HG02885 (cell line): ENCODE data around the gene MAFB.
"Not testable (repeated sequence)": the region's sequence is repeated elsewhere in the genome, so short reads cannot be mapped to it uniquely, and the experiment has no call there.

ENCODE experiments used
- ATAC-seq: cut with Tn5 transposase; IDR thresholded peaks from one replicate; pipeline ENCODE4 v1.9.1; 2021; ENCODE audit warnings: mild to moderate bottlenecking; ENCODE audit not compliant: unreplicated experiment, poor library complexity

Gene MAFB

DNA sequence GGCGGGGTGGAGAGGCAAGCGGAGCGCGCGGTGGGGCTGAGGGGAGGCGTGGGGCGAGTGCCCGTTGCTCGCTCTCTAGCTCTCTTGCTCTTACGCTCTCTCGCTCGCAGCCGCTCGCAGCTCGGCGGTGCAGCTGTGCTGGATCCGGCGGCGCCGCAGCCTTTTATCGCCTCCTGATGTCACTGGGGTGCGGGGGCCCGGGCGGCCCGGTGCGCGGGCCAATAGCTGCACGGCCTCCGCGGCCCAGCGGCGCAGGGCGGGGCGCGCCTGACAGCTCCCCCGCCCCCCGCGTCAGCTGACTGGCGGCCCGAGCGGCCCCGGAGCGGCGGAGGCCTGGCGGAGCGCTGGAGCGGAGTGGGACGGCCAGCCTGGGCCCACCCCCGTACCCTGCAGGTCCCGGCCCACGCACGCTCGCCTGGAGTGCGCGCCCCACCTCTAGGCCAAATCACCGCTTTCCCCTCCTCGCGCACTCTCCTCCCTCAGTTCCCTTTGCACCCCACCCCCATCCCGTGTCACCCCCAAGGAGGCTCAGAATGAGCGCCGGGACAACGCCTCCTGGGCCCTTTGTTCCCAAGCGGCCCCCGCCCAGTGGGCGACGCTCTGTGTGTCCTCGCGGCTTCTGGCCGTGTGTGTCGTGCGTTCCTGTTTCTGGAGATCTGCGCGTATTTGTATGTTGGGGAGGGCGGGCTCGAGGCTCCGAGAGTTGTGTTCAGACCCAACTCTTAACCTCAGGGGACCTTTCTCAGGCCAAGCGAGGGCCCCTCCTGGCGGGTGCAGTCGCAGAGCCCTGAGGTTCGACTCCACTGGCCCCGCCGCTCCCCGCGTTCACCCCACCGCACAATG, at the start of gene MAFB:
Gene MAFB (minus strand): TSS at position 137 of the 843 bp plus-strand sequence. CDS start 386 bp downstream, outside the sequence.
- ATAC-seq: peak; percentile 59

DNA sequence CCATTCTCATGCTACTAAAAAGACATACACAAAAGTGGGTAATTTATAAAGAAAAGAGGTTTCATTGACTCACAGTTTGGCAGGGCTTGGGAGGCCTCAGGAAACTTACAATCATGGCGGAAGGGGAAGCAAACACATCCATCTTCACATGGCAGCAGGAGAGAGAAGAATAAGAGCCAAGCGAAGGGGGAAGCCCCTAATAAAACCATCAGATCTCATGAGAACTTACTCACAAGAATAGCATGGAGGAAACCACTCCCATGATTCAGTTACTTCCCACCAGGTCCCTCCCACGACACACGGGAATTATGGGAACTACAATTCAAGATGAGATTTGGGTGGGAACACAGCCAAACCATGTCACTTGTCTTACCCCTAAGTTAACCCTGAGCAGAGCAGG, 47.4 kb upstream of the MAFB start:
- not testable (repeated sequence) for ATAC-seq

DNA sequence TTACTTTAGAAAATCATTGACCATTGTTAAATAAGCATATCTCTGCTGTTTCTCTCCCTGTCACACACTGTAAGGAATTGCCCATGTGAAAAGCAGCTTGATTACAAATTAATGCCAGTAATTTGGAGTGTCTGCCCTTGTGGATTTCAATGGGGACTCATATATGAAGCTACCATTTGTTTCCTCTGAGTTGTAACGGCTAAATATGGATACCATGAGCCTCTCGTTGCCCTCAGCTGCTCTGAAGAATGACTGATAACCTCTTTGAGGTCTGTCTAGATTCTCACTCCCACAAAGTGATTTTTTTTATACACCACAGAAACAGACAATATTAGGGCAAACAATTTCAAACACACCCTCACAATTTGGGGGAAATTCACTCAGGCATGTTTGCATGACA, 40.0 kb upstream of the MAFB start:
- ATAC-seq: no peak

DNA sequence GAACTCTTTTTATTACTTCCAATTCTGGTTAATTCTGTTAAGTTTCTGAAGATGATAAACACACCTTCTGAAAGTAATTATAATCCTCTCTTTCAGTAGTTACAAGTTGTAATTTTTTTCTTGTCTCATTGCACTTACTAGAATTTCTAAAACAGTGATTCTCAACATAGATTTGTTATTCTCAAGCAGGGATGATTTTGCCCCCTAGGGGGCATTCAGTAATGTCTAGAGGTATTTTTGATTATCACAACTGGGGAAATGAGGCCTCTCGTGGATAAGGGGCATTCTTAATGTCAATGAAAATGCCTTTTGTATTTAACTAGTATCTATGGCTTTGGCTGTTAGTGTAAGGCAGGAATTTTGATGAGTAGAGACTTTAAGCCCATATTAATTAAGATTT, 39.4 kb upstream of the MAFB start:
- no peak for ATAC-seq

DNA sequence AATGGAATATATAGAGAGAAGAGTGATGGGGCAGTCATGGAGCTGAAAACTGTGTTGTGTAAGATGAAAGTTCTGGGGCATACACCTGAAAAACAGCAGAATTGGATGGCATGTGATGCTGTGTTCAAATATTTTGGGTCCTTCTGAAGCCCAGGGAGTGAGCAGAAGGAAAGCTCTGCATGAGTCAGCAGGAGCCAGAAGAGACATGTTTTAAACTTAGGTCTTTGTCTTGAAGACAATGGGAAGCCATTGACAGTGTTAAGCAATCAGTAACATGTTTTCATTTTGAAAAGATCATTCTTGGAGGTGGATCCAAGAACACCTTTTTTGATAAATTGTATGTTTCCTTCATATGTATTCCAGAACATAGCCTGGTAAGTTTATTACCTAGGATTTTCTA, 38.9 kb upstream of the MAFB start:
- ATAC-seq: no peak

DNA sequence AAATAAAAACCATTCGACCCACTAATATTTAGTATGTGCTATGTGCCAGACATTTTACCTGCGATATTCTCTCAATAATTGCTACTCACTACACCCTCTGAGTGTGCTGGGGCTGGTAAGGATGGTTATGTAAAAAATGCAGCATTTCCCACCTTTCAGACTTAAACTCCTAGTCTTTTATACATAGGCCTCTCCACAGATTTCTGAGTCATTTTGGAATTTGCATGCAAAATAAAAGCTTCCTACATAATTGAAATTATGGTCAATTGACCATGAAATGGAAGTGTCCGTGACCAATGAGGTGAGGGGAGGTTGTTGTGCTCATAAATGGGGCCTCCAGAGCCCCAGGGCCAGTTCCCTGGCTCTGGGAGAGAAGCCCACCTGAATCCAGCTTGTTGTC, 37.7 kb upstream of the MAFB start:
- no peak for ATAC-seq

DNA sequence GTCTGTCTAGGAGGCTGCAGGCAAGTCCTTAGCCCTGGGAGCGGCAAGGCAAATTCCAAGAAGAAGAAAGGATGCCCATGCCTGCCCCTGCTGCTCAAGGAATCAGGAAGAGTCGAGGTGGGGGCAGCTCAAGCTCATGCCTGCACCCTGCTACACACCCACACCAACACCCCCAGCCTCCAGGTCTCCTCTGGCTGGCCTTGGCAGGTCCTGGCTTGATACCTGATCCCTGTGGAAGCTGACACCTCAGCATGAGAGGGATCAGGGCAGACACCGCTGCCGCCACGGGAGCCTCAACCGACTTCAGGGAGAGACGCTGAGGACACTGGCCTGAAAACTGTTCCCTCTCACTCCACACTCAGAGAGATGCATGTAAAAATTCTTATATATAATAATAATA, 35.5 kb upstream of the MAFB start:
- ATAC-seq: no peak

DNA sequence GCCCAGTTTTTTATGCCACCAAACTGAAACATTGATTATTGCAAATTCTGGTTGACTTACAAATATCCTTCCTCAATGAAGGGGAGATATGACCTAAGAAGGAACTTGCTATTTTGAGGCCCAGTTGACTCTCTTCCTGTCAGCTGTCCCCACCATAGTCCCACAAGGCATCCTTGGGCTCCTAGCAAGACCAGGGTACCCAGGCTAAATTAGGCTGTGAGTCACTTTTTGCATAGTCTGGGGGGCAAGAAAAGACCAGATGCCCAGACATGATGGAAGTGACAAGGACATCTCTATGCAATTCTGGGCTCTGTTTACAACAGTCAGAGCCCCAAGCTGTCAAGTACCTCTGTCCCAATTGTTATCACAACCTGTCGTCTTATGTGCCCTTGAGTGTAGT, 31.8 kb upstream of the MAFB start:
- ATAC-seq: no peak

DNA sequence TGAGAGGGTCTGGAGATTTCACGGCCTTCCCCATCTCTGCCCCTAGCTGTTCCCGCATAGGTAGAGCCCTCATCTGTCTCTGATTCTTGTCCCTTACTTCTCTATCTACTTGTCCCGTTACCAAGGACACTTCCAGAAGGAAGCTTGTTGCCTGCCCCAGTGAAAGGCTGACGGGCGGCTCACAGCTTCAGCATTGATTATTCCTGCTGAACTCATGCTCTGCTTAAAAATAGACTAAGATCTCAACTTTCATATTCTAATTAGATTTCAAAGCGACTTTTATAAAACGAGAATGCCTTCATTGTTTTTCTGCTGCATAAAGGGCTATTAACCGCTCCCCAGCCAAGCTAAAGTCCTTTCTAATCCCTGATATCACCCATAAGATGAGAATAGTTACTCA, 31.1 kb upstream of the MAFB start:
- ATAC-seq: no peak

DNA sequence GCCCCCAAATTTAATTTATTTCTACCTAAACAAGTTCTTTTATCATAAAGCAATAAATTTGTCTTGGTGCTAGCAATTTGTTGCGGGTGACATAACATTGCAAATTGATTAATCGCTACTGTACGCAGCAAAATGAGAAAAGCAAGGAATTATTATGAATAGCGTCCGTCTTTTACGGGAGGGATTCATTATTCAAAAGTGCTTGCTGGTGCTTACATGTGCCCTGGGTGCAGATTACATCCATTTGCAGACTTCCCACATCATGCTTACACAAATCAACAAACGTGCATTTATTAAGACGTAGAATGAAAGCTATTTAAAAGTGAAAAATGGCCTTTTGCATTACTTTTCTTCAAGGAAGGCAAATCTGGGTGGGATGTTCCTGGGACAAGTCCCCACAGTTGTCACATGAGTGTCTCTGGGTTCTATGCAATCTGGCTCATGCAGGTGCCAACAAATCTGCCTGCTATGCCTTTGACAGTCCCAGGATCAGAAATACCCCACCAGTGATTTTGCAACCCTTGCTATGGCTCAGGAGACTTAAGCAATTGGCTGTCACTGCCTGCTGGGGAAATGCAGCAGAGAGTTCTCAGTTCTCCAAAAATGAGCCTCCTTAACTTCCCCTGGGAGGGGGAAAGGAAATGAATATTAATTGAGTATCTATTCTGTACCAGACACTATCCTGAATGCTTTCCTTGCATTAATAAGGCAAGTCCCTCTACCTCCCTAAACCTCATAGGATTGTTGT, 30.1 kb upstream of the MAFB start:
- ATAC-seq: no peak

DNA sequence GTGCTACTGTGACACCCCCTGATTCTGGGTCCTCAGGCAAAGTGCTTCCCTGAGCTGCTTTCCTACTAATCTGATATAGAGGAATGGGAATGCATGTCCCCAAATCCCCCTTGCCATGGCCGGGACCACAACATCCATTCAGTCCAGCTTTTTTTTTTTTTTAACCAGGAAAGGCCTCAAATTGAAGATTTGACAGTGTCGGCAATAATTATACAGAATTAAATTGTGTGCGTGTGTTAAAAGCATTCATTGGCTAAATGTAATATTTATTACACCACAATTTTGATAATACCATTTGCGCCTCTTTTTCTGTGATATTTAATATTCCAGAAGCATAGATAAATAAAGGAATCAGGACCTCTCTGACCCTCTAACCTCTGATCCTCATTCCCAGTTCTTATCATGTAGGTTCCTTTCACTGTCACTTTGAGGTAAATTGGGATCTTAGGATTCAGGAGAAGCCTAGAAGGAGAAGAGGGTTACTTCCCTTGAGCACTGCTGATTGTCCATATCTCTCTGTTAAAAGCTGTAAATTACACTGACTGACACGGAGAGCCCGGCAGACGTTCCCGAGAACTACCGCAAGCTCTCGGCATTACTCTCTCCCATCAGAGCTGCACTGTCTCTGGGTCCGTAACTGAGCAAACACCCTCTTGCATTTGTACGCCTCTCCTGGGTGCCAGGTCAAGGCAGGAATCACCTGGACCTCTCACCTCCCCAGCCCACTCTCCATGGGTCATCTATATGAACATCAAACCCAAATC, 29.4 kb upstream of the MAFB start:
- ATAC-seq: no peak

DNA sequence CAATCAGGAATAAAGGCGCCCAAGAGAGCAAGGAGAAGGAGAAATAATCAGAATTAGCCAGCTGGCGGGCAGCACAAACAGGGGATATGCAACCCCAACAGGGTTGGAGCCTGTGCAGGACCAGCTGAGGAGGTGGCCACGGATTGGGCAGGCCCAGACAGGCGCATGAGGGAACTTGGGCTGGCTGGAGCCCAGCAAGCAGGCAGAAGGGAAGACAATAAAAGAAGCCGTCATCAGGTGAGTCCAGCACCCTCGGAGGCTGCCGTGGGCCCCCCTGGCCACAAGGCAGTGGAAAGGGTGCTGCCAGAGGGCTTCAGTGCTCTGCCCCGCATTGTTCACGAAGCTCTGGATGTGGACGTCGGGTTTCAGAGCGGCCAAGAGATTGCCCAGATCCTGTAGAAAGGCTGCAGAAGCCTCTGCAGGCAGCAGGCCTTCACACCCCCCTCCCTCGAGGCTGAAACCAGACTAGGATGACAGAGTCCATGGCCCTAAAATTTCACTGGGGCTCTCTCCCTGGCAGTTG, 28.4 kb upstream of the MAFB start:
- ATAC-seq: no peak

DNA sequence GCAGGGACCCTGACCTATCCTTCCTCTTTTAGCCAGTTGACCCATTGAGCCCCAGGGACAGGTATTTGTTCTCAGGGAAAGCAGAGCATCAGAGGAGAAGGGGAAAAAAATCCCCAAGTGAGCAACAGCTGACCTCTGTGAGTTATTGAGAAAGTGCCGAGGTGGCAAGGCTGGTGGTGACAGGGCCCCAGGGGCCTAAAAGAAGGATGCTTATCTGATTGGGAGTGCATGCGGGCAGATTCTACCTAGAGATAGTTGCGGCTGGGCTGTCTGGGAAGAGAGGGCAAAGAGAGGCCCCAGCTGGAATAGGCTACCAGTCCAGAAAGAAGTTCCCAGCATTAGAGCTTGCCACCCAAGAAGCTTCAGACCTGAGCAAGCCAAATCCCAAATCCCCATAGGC, 26.5 kb upstream of the MAFB start:
- no peak for ATAC-seq

DNA sequence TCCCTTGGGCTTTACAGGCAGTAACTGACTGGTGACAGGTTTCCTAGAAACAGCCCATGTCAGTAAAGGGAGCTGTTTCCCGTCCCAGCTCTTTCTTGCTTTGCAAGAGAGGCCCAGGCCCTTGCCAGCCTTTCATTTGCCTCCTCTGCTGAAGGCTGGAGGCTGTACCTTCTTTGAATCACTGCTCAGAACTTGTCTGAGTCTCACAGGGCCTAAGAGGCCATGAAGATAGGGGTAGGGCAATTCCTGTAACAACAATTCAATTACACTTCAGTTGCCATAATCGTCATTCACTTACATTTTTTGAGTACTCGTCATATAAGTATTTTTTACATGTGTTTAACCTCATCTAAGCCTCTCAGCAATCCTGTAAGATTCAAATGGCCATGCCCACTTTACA, 25.9 kb upstream of the MAFB start:
- no peak for ATAC-seq

DNA sequence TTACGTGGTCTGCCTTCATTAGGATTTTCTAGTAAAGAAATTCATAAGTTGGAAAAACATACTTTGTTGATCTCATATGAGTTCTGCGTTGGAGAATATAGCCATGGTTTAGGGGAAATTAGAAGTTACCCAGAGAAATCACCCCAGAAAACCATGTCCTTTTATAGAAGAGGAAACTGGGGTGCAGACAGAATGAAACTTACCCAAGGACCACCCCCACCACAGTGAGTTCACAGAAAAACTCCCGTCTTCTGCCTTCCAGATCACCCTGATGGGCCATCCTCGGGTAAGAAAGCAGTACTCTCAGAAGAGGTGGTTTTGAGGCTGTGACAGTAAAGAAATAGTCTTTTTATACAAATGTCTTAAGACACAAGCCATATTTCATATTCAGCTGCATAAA, 25.1 kb upstream of the MAFB start:
- ATAC-seq: peak; percentile 70

DNA sequence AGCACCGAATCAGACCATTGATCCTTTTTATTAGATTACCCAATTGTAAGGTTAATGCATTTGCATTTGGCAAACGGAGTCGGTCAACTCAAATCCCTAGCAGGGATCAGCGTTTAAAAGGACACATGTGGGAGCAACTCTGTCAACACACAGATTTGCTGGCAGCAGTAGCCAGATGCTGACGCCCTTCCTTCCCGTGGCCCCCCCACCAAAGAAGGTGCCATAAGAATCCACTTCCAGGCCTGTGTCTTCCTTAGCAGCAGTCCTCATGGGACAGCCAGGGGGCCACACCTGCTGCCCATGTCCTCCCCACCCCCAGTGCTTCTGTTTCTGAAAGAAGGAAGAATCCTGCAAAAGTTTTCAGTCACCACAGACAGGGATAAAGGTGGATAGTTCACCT, 24.5 kb upstream of the MAFB start:
- ATAC-seq: no peak

DNA sequence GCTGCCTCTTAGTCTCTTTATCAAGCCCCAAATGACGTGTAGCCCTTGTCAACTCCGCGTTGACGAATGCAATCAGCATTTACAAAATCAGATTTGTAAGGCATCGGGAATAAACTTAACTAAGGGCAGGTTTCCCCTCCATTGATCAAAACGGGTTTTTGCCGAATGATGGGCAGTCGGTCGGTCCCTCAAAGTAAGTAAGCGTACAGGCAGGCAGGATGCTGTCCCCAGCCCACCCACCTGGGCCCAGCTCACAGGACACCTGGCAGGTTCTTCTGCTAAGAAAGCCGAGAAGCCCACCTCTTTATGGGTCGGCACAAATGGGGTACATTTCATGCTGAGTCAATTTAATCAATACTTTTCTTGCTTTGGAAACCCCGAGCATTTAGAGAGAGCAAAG, 22.0 kb upstream of the MAFB start:
- no peak for ATAC-seq

DNA sequence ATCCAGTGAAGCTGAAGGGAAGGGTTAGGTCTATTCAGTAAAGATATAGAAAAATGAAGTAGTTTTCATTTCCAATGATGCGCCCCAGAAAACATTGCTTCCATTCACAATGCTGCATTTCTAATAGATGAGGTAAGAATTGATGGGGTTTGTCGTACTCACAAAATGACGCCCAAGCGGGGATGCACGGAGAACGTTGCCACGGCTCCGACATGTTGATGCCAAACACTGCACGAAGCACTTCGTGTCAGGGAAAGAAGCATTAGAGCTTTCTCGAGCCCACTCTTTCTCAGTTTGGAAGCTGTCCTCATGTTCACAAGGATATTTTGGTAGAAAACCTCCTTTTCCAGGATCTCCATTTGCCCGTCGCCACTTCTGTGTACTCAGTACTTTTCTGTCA, 21.6 kb upstream of the MAFB start:
- ATAC-seq: no peak

DNA sequence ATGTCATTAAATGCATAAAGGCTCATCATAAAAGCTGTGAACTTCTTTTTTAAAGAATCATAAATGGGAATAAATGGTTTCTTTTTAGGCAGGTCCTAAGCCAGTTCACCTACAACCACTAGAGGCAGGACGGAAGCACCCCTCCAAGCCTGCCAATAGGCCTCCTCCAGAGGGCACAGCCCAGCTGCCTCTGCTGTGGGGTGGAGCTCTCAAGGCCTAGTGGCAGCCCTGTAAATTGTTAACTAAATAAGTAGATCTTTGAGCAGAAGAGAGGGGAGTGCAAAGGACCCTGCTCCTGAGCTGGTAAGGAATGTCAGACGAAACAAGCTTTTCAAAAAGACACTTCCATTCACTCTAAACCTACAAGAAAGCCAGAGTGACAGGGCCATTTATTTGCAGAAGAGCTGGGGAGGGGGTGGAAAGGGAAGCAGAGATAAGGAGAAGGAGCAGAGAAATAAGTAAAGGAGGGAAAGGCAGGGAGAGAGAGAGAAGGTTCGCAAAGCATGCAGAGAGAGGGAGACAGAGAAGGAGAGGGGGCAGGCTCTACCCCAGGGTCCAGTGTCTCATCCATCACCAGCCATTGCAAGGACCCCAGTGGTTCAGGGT, 18.0 kb upstream of the MAFB start:
- peak; percentile 75 for ATAC-seq

DNA sequence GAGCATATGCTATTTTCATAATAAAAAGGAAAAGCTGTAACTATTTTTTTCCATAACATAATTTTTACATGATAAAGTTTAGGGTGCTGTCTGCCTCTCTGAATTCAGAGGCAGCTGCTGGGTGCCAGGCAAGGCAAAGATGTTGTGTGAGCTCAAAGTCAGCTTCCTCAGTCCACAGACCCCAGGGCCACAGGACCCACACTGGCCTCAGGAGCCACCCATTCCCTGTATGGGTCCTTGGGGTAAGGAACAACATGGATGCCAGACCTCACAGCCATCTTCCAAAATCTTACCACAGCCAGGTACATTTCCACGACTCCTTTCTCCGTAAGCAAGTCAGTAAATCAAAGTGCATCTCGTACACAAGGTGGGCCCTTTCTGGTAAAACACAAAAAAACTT, 16.4 kb upstream of the MAFB start:
- no peak for ATAC-seq
